Measurements from ENCODE around the gene SOX8. TPM values are rescaled to one million over a fixed set of nuclear protein-coding genes. Genes with fewer than 3 reads are reported as not detected.

SOX8 gene
- total RNA-seq, 6 experiments from 2014 or later = 0.05 to 0.07 TPM; not detected in 4

- no peak overlapping the region for H3K27ac Mint-ChIP-seq
- H3K9me3 Mint-ChIP-seq = peaks cover 18% of the 10 kb centered on the region; the same call in 1 of the 2 replicates
- H3K4me1 Mint-ChIP-seq (ENCODE audit: low read depth) = peaks cover 8% of the 10 kb centered on the region
- peaks cover 7% of the 10 kb centered on the region for H3K27me3 Mint-ChIP-seq (ENCODE audit: insufficient read depth)
- H3K36me3 Mint-ChIP-seq (ENCODE audit: low read depth) = peaks cover 13% of the 10 kb centered on the region; the same call in 1 of the 2 replicates
- TF ChIP-seq, protein P1, sequence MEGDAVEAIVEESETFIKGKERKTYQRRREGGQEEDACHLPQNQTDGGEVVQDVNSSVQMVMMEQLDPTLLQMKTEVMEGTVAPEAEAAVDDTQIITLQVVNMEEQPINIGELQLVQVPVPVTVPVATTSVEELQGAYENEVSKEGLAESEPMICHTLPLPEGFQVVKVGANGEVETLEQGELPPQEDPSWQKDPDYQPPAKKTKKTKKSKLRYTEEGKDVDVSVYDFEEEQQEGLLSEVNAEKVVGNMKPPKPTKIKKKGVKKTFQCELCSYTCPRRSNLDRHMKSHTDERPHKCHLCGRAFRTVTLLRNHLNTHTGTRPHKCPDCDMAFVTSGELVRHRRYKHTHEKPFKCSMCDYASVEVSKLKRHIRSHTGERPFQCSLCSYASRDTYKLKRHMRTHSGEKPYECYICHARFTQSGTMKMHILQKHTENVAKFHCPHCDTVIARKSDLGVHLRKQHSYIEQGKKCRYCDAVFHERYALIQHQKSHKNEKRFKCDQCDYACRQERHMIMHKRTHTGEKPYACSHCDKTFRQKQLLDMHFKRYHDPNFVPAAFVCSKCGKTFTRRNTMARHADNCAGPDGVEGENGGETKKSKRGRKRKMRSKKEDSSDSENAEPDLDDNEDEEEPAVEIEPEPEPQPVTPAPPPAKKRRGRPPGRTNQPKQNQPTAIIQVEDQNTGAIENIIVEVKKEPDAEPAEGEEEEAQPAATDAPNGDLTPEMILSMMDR (IDR thresholded peaks at IDR 0.05) = no peak
- peak; percentile 65 for DNase-seq
- H3K4me3 Mint-ChIP-seq = no peak overlapping the region
Measured at GRCh38 chr16:997440-998051, 16.0 kb downstream of the SOX8 start.

DNA sequence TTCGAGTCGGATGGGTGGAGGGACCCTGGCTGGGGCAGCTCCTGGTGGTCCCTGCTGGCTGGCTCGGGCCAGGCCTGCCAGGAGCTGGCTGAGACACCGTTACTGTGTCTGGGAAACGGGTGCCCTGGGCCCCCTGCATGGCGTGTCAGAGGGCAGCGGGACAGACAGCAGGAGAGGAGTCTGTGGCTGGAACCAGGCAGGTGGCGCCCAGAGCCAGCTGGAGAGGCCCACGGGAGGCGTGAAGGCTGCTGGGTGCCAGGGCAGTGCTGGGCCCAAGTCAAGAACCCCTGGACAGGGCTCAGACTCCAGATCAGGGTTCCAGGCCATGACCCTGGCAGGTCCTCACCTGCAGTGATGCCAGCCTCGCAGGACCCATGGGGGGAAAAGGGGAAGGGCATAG is 16.6 kb downstream of the SOX8 start:
- peaks cover 13% of the 10 kb centered on the region; the same call in 1 of the 2 replicates for H3K36me3 Mint-ChIP-seq (ENCODE audit: low read depth)
- DNase-seq = no peak
- H3K27me3 Mint-ChIP-seq (ENCODE audit: insufficient read depth) = peaks cover 7% of the 10 kb centered on the region
- no peak overlapping the region for H3K4me3 Mint-ChIP-seq
- H3K4me1 Mint-ChIP-seq (ENCODE audit: low read depth) = peaks cover 13% of the 10 kb centered on the region
- no peak overlapping the region for H3K27ac Mint-ChIP-seq
- H3K9me3 Mint-ChIP-seq = peaks cover 18% of the 10 kb centered on the region; the same call in 1 of the 2 replicates
- TF ChIP-seq, protein P1 (IDR thresholded peaks at IDR 0.05) = no peak

DNA sequence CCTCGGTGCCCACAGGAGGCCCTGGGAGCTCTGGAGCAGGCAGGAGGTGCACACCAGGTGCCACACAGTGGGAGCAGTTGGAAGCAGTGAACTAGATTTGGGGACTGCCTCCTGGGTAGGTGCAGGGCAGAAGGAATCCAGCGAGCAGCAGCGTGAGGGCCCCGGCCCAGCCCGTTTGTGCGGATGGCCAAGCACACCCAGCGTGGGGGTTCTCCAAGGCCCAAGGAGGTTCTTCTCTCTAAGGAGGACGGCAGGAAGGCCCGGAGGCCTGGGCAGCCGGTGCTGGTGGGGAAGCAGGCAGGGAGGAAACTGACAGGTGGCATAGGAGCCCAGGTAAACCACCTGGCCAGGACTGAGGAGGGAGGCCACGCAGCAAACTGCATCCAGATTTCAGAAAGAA is 17.0 kb downstream of the SOX8 start:
- H3K9me3 Mint-ChIP-seq = peaks cover 18% of the 10 kb centered on the region; the same call in 1 of the 2 replicates
- no peak overlapping the region for H3K4me3 Mint-ChIP-seq
- no peak overlapping the region for H3K27ac Mint-ChIP-seq
- TF ChIP-seq, protein P1 (IDR thresholded peaks at IDR 0.05) = no peak
- H3K27me3 Mint-ChIP-seq (ENCODE audit: insufficient read depth) = peaks cover 7% of the 10 kb centered on the region
- DNase-seq = no peak
- H3K4me1 Mint-ChIP-seq (ENCODE audit: low read depth) = peaks cover 13% of the 10 kb centered on the region
- H3K36me3 Mint-ChIP-seq (ENCODE audit: low read depth) = peaks cover 13% of the 10 kb centered on the region; the same call in 1 of the 2 replicates

DNA sequence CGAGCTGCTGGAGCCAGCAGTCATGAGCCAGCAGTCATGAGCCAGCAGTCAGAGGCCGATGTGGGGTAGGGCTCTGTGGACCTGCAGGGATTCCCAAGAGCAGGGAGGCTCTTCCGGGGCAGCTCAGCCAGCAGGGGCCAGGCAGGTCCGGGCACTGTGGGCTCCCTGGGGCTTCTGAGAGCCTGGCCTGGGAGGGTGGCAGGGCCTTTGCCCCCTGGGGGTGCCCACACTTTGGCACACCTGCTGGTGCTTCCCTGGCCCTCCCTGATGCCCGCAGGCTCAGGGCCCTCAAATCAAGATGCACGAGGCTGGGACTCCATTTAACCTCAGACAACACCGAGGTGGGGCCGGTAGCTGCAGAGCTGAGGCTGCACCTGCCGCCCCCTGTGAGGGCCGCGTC is 18.1 kb downstream of the SOX8 start:
- Mint-ChIP-seq H3K27me3 (ENCODE audit: insufficient read depth) (peaks cover 7% of the 10 kb centered on the region), H3K4me3 (no peak overlapping the region), H3K4me1 (ENCODE audit: low read depth) (peaks cover 19% of the 10 kb centered on the region), H3K9me3 (peaks cover 15% of the 10 kb centered on the region; the same call in 1 of the 2 replicates), H3K36me3 (ENCODE audit: low read depth) (peaks cover 13% of the 10 kb centered on the region; the same call in 1 of the 2 replicates), H3K27ac (no peak overlapping the region)
- TF ChIP-seq, protein P1 (IDR thresholded peaks at IDR 0.05) = no peak
- DNase-seq = no peak

GRCh38 chr16:1000608-1001007 is 19.0 kb downstream of the SOX8 start:
- TF ChIP-seq, protein P1 (IDR thresholded peaks at IDR 0.05) = no peak
- Mint-ChIP-seq H3K27ac (no peak overlapping the region), H3K27me3 (ENCODE audit: insufficient read depth) (peaks cover 7% of the 10 kb centered on the region), H3K4me3 (no peak overlapping the region), H3K36me3 (ENCODE audit: low read depth) (peaks cover 5% of the 10 kb centered on the region; the same call in 1 of the 2 replicates), H3K4me1 (ENCODE audit: low read depth) (peaks cover 19% of the 10 kb centered on the region), H3K9me3 (peaks cover 5% of the 10 kb centered on the region; the same call in 1 of the 2 replicates)
- no peak for DNase-seq

Data from HFFc6 (cell line).